DOHH2 (cell line): ENCODE data around the gene NR2F1.

Source experiments
- EZH2phosphoT487 ChIP-seq: fragments of 200-600 bp; sonication (generic); IDR thresholded peaks from 2 replicates; pipeline ENCODE4 v1.6.1; 2017; ENCODE audit warnings: borderline replicate concordance, mild to moderate bottlenecking, antibody characterized with exemption, low read length, moderate library complexity, mixed read lengths
- TF ChIP-seq, protein P1 (sequence below): fragments of 200-600 bp; sonication (generic); IDR thresholded peaks from one replicate; pipeline ENCODE4 v1.5.1; 2014; ENCODE audit warnings: antibody characterized with exemption, mild to moderate bottlenecking, low read depth, low read length; ENCODE audit not compliant: poor library complexity, severe bottlenecking

DNA sequence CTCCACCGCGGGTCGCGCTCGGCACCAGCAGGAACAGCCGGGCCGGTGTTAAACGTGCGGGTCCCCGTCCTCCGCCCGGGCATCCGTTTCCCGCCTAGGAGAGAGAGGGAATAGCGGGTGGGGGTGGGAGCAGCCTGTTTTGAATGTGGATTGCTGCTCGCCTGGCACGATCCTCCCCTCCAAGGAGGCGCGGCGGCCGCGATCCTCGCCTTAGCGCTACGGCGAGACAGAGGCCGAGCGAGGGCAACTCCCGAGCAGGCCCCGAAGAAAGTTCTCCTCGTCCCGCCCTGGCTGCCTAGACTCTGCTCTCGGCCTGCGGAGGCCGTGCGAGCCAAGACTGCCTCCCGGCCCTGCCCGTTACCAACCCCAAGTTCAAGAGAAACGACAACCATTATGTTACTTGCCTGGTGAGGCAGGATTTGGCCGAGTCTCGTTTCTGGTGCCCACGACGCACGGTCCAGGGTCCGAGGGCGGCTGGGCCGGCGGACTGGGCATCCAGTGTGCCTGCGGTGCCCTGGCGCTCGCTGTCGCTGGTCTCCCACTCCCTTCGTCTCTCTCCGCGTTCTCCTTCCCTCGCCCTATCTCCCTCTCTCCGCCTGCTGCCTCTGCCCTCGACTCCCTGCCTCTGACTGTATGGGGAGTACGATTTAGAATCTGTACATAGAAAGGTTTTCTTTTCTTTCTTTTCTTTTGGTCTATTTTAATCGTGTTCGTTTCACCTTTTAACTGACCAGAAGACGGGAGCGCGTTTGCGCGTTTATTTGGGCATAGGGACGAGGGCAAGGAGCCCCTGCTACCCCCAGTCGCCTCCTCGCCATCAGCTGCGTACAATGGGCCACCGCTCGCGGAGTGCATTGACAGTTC is 2.7 kb upstream of the NR2F1 start:
- TF ChIP-seq, protein P1, sequence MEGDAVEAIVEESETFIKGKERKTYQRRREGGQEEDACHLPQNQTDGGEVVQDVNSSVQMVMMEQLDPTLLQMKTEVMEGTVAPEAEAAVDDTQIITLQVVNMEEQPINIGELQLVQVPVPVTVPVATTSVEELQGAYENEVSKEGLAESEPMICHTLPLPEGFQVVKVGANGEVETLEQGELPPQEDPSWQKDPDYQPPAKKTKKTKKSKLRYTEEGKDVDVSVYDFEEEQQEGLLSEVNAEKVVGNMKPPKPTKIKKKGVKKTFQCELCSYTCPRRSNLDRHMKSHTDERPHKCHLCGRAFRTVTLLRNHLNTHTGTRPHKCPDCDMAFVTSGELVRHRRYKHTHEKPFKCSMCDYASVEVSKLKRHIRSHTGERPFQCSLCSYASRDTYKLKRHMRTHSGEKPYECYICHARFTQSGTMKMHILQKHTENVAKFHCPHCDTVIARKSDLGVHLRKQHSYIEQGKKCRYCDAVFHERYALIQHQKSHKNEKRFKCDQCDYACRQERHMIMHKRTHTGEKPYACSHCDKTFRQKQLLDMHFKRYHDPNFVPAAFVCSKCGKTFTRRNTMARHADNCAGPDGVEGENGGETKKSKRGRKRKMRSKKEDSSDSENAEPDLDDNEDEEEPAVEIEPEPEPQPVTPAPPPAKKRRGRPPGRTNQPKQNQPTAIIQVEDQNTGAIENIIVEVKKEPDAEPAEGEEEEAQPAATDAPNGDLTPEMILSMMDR = no peak
- no peak for TF ChIP-seq EZH2phosphoT487
